GM13977 (cell line): ENCODE results near the gene MAPK1.
A peak's percentile ranks its signal among the peaks of the same experiment; 100 is the strongest.
"Not testable (repeated sequence)": the region's sequence is repeated elsewhere in the genome, so short reads cannot be mapped to it uniquely, and the experiment has no call there.

Source experiments
- DNase-seq: peaks from one replicate; pipeline ENCODE4 v3.0.0; 2012; ENCODE audit warnings: low spot score
- CTCF ChIP-seq: IDR thresholded peaks from 2 replicates; pipeline ENCODE4 v1.5.1; 2012; ENCODE audit warnings: mild to moderate bottlenecking, control low read depth; ENCODE audit not compliant: insufficient read depth; ENCODE audit errors: extremely low read depth, missing control alignments
- in situ Hi-C: fragments of 300-500 bp; cut with MboI; formaldehyde crosslinking; loops from one replicate; pipeline ENCODE4 v1.12.0; 2022; ENCODE audit warnings: low sequenced_read_pairs, low pct_unique_long_range_greater_than_20kb, mixed read lengths, inconsistent platforms; ENCODE audit not compliant: unreplicated experiment

Gene MAPK1

GRCh38 chr22:21718499-21718898, 148.9 kb downstream of the MAPK1 start:
- no peak for TF ChIP-seq CTCF
- in situ Hi-C loops: no loop called here
- DNase-seq: no peak

- DNase-seq, in situ Hi-C loops: not testable (repeated sequence)
Observed at GRCh38 chr22:21716395-21717122, 150.9 kb downstream of the MAPK1 start.

- DNase-seq: no peak
- no peak for TF ChIP-seq CTCF
- in situ Hi-C loops: no loop called here
Observed at GRCh38 chr22:21714786-21715185, 152.7 kb downstream of the MAPK1 start.

- in situ Hi-C loops: no loop called here
- TF ChIP-seq CTCF: no peak
- DNase-seq: no peak
Observed at GRCh38 chr22:21714059-21714770, 153.2 kb downstream of the MAPK1 start.

- no peak for TF ChIP-seq CTCF
- no peak for DNase-seq
- in situ Hi-C loops: no loop called here
Observed at GRCh38 chr22:21713428-21714058, 153.9 kb downstream of the MAPK1 start.

- peak; percentile 86 for TF ChIP-seq CTCF
- DNase-seq: peak; percentile 83
- in situ Hi-C loops: no loop called here
Observed at GRCh38 chr22:21712751-21713427, 154.6 kb downstream of the MAPK1 start.
